Measurements from ENCODE around the gene RPL34. TPM values are rescaled to one million over a fixed set of nuclear protein-coding genes. Genes with fewer than 3 reads are reported as not detected.

Gene RPL34
- polyA plus RNA-seq, 2 of the 4 experiments (the other 2 are of a cell fraction) = 949 to 1,255 TPM

- Histone ChIP-seq H3K4me1 (peaks cover 10% of the 10 kb centered on the region; the same call in 1 of the 3 replicates), H3K4me3 (peak within 1 kb of the TSS; percentile 99), H3K4me2 (peak within 1 kb of the TSS; percentile 75), H3K27ac (peak within 1 kb of the TSS; percentile 90 to 93), H3K9me3 (no peaks in the 10 kb centered on the region)
- DNase-seq (ENCODE audit: low read depth in 1 of 2, low spot score in 1 of 2) (peak; percentile 80 to 93), FAIRE-seq (no peak), ATAC-seq (peak; percentile 92 to 94)
- ChIA-PET POLR2A (interaction anchor here (0.8 to 1.6 kb wide), 3 partner anchors 12 to 30 kb away, joined by 4 to 17 read pairs (median 4); partner anchors contain the start of gene RPL34), CTCF (interaction anchor here (0.8 to 1.5 kb wide), 2 partner anchors 12 to 14 kb away, joined by 3 to 9 read pairs; no protein-coding TSS in a partner anchor)
- under 1% methylated on average over 33 of the region's 45 CpGs for WGBS (ENCODE audit: missing lambda C conversion rate)
- TF ChIP-seq TFCP2L1 (CRISPR knock-in tag; IDR thresholded peaks at IDR 0.05) = no peak
- no peak for TF ChIP-seq CHD4 (IDR thresholded peaks at IDR 0.05; ENCODE audit: borderline replicate concordance)
- TF ChIP-seq JUNB (IDR thresholded peaks at IDR 0.05) = no peak
- TF ChIP-seq MYC (IDR thresholded peaks at IDR 0.05; ENCODE audit: borderline replicate concordance, low read length) = peak; percentile 60
- no peak for TF ChIP-seq CBX8 (IDR thresholded peaks at IDR 0.05)
- no peak for TF ChIP-seq HMGXB4 (CRISPR knock-in tag; IDR thresholded peaks at IDR 0.05; ENCODE audit: borderline replicate concordance)
- TF ChIP-seq CEBPB (IDR thresholded peaks at IDR 0.05) = no peak
- TF ChIP-seq SMC3 (IDR thresholded peaks at IDR 0.05) = no peak
- TF ChIP-seq FOSB (CRISPR knock-in tag; IDR thresholded peaks at IDR 0.05) = no peak
- TF ChIP-seq CHD2 (IDR thresholded peaks at IDR 0.05; ENCODE audit: low read length, partially characterized antibody) = no peak
- TF ChIP-seq, protein P1, sequence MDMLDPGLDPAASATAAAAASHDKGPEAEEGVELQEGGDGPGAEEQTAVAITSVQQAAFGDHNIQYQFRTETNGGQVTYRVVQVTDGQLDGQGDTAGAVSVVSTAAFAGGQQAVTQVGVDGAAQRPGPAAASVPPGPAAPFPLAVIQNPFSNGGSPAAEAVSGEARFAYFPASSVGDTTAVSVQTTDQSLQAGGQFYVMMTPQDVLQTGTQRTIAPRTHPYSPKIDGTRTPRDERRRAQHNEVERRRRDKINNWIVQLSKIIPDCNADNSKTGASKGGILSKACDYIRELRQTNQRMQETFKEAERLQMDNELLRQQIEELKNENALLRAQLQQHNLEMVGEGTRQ (IDR thresholded peaks at IDR 0.05) = no peak
- TF ChIP-seq CBX2 (IDR thresholded peaks at IDR 0.05; ENCODE audit: borderline replicate concordance, low read depth) = no peak
- no peak for TF ChIP-seq KDM5A (IDR thresholded peaks at IDR 0.05)
- TF ChIP-seq, protein P2, sequence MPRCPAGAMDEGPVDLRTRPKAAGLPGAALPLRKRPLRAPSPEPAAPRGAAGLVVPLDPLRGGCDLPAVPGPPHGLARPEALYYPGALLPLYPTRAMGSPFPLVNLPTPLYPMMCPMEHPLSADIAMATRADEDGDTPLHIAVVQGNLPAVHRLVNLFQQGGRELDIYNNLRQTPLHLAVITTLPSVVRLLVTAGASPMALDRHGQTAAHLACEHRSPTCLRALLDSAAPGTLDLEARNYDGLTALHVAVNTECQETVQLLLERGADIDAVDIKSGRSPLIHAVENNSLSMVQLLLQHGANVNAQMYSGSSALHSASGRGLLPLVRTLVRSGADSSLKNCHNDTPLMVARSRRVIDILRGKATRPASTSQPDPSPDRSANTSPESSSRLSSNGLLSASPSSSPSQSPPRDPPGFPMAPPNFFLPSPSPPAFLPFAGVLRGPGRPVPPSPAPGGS (IDR thresholded peaks at IDR 0.05) = 0 out of 3 replicates have a peak, but pooled peaks have one; percentile 51
- TF ChIP-seq RFX5 (IDR thresholded peaks at IDR 0.05) = no peak
- TF ChIP-seq ZNF302 (CRISPR knock-in tag; IDR thresholded peaks at IDR 0.05) = no peak
- no peak for TF ChIP-seq MAZ (IDR thresholded peaks at IDR 0.05; ENCODE audit: borderline replicate concordance, low read depth, low read length)
- TF ChIP-seq RNF2 (IDR thresholded peaks at IDR 0.05; ENCODE audit: borderline replicate concordance, low read depth) = no peak
- no peak for TF ChIP-seq HOXB5 (CRISPR knock-in tag; IDR thresholded peaks at IDR 0.05)
- no peak for TF ChIP-seq NFE2L2 (conservative IDR thresholded peaks at IDR 0.05; ENCODE audit: low read length)
- TF ChIP-seq, protein P3, sequence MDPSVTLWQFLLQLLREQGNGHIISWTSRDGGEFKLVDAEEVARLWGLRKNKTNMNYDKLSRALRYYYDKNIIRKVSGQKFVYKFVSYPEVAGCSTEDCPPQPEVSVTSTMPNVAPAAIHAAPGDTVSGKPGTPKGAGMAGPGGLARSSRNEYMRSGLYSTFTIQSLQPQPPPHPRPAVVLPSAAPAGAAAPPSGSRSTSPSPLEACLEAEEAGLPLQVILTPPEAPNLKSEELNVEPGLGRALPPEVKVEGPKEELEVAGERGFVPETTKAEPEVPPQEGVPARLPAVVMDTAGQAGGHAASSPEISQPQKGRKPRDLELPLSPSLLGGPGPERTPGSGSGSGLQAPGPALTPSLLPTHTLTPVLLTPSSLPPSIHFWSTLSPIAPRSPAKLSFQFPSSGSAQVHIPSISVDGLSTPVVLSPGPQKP (IDR thresholded peaks at IDR 0.05; ENCODE audit: low read depth, low read length) = no peak
- TF ChIP-seq JUN (IDR thresholded peaks at IDR 0.05) = peak; percentile 30 to 73; a peak in 3 of 5 replicates
- TF ChIP-seq KDM1A (IDR thresholded peaks at IDR 0.05; ENCODE audit: low read depth) = no peak
- TF ChIP-seq TP53 (CRISPR knock-in tag; IDR thresholded peaks at IDR 0.05) = no peak
- TF ChIP-seq ESRRA (IDR thresholded peaks at IDR 0.05; ENCODE audit: borderline replicate concordance, low read length) = no peak
- peak; percentile 94; the same call in 1 of the 2 replicates for TF ChIP-seq PHF8 (IDR thresholded peaks at IDR 0.05; ENCODE audit: borderline replicate concordance, low read depth)
- TF ChIP-seq HOXB13 (CRISPR knock-in tag; IDR thresholded peaks at IDR 0.05; ENCODE audit: low read depth) = no peak
- TF ChIP-seq HEYL (CRISPR knock-in tag; IDR thresholded peaks at IDR 0.05) = no peak
- TF ChIP-seq MAFK (IDR thresholded peaks at IDR 0.05; ENCODE audit: partially characterized antibody) = peak; percentile 52
- no peak for TF ChIP-seq CTCF (IDR thresholded peaks at IDR 0.05)
- TF ChIP-seq RCOR1 (IDR thresholded peaks at IDR 0.05; ENCODE audit: low read depth, low read length) = no peak
- no peak for TF ChIP-seq HDAC2 (IDR thresholded peaks at IDR 0.05)
- TF ChIP-seq HOXA7 (CRISPR knock-in tag; IDR thresholded peaks at IDR 0.05) = no peak
- TF ChIP-seq POLR2A (IDR thresholded peaks at IDR 0.05; ENCODE audit: low read length) = peak; percentile 75
- TF ChIP-seq NPAS2 (CRISPR knock-in tag; IDR thresholded peaks at IDR 0.05; ENCODE audit: borderline replicate concordance) = no peak
- TF ChIP-seq ZFP36 (IDR thresholded peaks at IDR 0.05; ENCODE audit: borderline replicate concordance, partially characterized antibody) = no peak
Measured at GRCh38 chr4:108650212-108651013, 30.0 kb downstream of the RPL34 start, which contains the start of gene OSTC. OSTC (plus strand) TSS chr4:108650599; CDS start chr4:108650656, 57 bp downstream.

Measured in A549 (cell line).